Dedifferentiated amniotic fluid mesenchymal stem cell (primary cell): ENCODE data around the gene PRKACA.
"Not testable (repeated sequence)": the region's sequence is repeated elsewhere in the genome, so short reads cannot be mapped to it uniquely, and the experiment has no call there.

Source experiments
- DNase-seq: peaks from one replicate; pipeline ENCODE4 v3.0.0-alpha.2; 2016; ENCODE audit errors: extremely low spot score

PRKACA gene

DNA sequence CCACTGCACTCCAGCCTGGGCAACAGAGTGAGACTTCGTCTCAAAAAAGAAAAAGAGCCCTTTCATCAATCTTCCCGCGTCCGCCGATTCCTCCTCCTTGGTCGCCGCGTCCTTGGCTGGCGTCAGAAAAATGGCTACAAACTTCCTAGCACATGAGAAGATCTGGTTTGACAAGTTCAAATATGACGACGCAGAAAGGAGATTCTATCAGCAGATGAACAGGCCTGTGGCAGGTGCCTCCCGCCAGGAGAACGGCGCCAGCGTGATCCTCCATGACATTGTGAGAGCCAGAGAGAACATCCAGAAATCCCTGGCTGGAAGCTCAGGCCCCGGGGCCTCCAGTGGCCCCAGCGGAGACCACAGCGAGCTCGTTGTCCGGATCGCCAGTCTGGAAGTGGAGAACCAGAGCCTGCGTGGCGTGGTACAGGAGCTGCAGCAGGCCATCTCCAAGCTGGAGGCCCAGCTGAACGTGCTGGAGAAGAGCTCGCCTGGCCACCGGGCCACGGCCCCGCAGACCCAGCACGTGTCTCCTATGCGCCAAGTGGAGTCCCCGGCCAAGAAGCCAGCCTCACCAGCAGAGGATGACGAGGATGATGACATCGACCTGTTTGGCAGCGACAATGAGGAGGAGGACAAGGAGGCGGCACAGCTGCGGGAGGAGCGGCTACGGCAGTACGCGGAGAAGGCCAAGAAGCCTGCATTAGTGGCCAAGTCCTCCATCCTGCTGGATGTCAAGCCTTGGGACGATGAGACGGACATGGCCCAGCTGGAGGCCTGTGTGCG lies 47.1 kb downstream of the PRKACA start:
- DNase-seq: no peak

GRCh38 chr19:14066134-14066533 lies 51.4 kb downstream of the PRKACA start:
- DNase-seq: no peak

DNA sequence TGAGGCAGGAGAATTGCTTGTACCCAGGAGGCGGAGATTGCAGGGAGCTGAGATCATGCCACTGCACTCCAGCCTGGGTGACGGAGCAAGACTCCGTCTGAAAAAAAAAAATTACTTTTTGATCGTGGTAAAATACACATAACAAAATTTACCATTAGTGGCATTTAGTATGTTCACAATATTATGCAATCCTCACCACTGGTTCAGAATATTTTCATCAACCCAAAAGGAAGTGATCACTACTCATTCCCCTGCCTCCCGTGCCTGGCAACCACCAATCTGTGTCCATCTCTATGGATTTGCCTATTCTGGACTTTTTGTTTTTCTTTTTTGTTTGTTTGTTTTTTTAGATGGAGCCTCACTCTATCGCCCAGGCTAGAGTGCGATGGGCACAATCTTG lies 54.5 kb downstream of the PRKACA start:
- no peak for DNase-seq

DNA sequence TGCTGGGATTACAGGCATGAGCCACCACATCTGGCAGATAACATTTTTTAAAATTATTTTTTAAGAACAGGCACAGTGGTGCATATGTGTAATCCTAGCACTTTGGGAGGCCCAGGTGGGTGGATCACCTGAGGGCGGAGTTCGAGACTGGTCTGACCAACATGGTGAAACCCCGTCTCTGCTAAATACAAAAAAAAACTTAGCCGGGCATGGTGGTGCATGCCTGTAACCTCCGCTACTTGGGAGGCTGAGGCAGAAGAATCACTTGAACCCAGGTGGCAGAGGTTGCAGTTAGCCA lies 55.1 kb downstream of the PRKACA start:
- no peak for DNase-seq

GRCh38 chr19:14061751-14062557 lies 55.6 kb downstream of the PRKACA start, which contains the start of gene PALM3:
PALM3 (minus strand) TSS chr19:14062076; CDS start chr19:14061980, 96 bp downstream.
- no peak for DNase-seq

GRCh38 chr19:14061081-14061749 lies 56.3 kb downstream of the PRKACA start:
- DNase-seq: no peak

- no peak for DNase-seq
Observed at GRCh38 chr19:14059652-14060155, 57.9 kb downstream of the PRKACA start.

GRCh38 chr19:14059093-14059480 lies 58.5 kb downstream of the PRKACA start:
- no peak for DNase-seq

DNA sequence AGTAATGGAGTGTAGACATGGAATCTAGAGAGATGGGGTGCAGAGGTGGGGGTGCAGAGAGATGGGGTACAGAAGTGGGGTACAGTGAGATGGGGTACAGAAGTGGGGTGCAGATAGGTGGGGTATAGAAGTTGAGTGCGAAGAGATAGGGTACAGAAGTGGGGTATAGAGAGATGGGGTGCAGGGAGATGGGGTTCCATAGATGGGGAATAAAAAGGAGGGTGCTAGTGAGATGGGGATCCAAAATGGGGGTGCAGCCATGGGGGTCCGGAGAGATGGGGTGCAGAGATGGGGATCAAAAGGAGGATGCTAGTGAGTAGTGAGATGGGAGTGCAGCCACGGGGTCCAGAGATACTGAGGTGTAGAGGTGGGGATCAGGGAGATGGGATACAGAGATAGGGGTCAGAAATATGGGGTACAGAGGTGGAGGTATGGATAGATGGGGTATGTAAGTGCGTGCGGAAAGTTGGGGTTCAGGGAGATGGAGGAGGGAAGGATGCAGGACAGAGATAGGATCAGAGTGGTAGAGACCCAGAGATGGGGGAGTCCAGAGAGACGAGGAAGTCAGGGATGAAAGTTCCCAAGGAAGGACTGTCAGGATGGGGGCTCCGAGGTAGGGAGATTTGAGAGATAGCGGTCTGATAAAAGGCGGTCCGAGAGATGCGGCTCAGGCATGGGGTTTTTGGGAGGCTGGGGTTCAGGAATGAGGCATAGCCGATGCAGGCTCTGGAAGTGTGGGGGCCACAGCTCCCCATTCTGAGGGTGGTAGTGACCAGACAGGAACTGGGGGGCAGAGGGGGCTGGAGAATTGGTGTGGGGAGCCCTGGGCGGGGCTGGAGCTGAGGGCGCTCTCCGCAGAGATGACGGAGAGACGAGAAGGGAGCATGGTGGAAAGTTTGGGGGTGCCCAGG lies 59.1 kb downstream of the PRKACA start:
- DNase-seq: no peak

GRCh38 chr19:14056741-14057356 lies 60.7 kb downstream of the PRKACA start:
- DNase-seq: no peak

- no peak for DNase-seq
Observed at GRCh38 chr19:14056069-14056666, 61.4 kb downstream of the PRKACA start.

DNA sequence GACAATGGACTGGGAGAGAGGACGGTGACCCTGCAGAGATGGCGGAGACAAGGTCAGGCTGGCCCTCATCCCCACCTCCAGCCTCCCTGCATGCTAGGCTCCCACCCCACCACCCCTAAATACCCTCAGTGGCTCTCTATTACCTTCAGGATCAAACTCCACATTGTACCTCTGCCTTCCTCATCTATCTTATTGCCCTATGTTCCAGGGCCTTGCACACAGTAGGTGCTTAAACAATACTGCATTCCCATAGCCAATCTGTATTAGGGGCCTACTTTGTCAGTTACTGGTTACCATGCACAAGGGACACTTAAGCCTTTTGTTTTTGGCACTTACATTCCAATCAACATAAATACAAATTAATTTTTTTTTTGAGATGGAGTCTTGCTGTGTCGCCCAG lies 62.2 kb downstream of the PRKACA start:
- no peak for DNase-seq

GRCh38 chr19:14054721-14055120 lies 62.8 kb downstream of the PRKACA start:
- no peak for DNase-seq

DNA sequence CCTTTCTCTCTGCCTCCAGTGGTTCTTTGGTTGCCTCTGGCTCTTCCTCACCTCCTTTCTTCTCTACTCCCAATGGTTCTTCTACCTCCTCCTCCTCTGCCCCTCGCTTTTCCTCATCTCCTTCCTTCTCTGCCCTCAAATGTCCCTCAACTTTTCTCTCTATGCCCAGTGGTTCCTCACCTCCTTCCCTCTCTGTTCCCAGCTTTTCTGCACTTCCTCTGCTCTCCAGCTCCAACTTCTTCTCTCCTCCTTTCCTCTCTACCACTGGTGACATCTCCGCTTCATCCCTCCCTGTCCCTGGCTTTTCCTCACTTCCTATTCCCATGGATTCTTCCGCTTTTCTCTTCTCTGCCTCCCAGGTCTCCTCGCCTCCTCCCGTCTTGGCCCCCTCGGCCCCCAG lies 63.5 kb downstream of the PRKACA start:
- DNase-seq: no peak

DNA sequence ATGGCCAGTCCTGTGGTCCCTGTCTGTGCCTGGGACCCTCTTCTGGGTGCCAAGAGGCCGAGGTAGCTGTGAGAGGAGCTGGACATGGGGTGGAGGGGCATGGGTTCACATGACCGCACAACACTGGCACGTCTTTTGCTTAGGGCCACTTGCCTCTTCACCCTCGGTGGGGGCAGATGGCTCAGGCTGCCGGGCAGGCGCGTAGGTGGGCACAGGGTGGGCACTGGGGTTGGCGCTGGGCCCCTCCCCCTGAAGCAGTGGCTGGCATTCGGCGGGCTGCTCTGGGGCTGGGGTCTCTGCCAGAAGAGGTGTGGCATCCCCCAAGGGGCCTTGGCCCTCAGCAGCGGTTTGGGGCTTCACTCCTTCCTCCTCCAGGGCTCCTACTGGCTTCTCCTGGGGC lies 64.1 kb downstream of the PRKACA start:
- DNase-seq: no peak

GRCh38 chr19:14053032-14053431 lies 64.5 kb downstream of the PRKACA start:
- DNase-seq: no peak

DNA sequence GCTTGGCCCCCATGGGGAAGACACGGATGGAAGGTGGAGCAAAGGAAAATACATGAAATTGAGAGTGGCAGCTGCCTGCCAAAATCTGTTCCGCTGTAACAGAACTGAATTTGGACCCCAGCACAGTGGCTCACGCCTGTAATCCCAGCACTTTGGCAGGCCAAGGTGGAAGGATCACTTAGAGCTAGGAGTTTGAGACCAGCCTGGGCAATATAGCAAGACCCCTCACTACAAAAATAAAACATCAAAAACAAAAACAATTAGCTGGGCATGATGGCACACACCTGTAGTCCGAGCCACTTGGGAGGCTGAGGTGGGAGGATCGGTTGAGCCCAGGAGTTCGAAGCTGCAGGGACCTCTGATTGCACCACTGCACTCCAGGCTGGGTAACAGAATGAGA lies 65.1 kb downstream of the PRKACA start:
- DNase-seq: no peak

DNA sequence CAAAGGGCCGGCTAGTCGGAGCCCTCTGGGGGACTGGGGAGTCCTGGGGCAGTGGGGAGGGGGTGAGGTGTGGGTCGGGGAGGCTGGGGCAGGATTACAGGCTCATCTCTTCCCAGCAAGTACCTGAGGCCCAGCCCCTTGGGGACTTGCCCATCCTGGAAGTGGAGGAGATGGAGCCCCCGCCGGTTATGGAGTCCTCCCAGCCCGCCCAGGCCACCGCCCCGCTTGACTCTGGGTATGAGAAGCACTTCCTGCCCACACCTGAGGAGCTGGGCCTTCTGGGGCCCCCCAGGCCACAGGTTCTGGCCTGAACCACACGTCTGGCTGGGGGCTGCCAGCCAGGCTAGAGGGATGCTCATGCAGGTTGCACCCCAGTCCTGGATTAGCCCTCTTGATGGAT lies 65.6 kb downstream of the PRKACA start:
- DNase-seq: no peak

- DNase-seq: not testable (repeated sequence)
Observed at GRCh38 chr19:14050961-14051360, 66.6 kb downstream of the PRKACA start.

GRCh38 chr19:14050512-14050911 lies 67.0 kb downstream of the PRKACA start:
- DNase-seq: no peak
